ENCODE data around the gene IFITM5. TPM values are rescaled to one million over a fixed set of nuclear protein-coding genes. Genes with fewer than 3 reads are reported as not detected.

Gene IFITM5
- total and polyA plus RNA-seq, 9 of the 15 experiments (the other 6 are each of a cell fraction or from before 2014, with no cell fraction given), result 0.19 TPM; not detected in 8

GRCh38 chr11:340539-341512 lies 41.5 kb upstream of the IFITM5 start (continued):
- TF ChIP-seq KHSRP (IDR thresholded peaks at IDR 0.05), result peak; percentile 48; the same call in 1 of the 2 replicates
- TF ChIP-seq COPS2 (conservative IDR thresholded peaks at IDR 0.05), result no peak
- TF ChIP-seq YBX1 (IDR thresholded peaks at IDR 0.05), result no peak
- TF ChIP-seq TCFL5 (CRISPR knock-in tag; conservative IDR thresholded peaks at IDR 0.05), result no peak
- TF ChIP-seq, protein P1, sequence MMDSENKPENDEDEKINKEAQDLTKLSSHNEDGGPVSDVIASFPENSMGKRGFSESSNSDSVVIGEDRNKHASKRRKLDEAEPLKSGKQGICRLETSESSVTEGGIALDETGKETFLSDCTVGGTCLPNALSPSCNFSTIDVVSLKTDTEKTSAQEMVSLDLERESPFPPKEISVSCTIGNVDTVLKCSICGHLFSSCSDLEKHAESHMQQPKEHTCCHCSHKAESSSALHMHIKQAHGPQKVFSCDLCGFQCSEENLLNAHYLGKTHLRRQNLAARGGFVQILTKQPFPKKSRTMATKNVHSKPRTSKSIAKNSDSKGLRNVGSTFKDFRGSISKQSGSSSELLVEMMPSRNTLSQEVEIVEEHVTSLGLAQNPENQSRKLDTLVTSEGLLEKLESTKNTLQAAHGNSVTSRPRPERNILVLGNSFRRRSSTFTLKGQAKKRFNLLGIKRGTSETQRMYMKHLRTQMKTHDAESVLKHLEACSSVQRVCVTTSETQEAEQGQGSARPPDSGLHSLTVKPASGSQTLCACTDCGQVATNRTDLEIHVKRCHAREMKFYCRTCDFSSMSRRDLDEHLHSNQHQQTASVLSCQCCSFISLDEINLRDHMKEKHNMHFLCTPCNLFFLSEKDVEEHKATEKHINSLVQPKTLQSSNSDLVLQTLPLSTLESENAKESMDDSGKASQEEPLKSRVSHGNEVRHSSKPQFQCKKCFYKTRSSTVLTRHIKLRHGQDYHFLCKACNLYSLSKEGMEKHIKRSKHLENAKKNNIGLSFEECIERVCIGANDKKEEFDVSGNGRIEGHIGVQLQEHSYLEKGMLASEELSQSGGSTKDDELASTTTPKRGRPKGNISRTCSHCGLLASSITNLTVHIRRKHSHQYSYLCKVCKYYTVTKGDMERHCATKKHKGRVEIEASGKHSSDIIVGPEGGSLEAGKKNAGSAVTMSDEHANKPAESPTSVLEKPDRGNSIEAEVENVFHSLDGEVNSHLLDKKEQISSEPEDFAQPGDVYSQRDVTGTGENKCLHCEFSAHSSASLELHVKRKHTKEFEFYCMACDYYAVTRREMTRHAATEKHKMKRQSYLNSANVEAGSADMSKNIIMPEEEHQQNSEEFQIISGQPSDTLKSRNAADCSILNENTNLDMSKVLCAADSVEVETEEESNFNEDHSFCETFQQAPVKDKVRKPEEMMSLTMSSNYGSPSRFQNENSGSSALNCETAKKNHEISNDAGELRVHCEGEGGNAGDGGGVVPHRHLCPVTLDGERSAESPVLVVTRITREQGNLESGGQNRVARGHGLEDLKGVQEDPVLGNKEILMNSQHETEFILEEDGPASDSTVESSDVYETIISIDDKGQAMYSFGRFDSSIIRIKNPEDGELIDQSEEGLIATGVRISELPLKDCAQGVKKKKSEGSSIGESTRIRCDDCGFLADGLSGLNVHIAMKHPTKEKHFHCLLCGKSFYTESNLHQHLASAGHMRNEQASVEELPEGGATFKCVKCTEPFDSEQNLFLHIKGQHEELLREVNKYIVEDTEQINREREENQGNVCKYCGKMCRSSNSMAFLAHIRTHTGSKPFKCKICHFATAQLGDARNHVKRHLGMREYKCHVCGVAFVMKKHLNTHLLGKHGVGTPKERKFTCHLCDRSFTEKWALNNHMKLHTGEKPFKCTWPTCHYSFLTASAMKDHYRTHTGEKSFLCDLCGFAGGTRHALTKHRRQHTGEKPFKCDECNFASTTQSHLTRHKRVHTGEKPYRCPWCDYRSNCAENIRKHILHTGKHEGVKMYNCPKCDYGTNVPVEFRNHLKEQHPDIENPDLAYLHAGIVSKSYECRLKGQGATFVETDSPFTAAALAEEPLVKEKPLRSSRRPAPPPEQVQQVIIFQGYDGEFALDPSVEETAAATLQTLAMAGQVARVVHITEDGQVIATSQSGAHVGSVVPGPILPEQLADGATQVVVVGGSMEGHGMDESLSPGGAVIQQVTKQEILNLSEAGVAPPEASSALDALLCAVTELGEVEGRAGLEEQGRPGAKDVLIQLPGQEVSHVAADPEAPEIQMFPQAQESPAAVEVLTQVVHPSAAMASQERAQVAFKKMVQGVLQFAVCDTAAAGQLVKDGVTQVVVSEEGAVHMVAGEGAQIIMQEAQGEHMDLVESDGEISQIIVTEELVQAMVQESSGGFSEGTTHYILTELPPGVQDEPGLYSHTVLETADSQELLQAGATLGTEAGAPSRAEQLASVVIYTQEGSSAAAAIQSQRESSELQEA (IDR thresholded peaks at IDR 0.05; ENCODE audit: low read depth), result peak; percentile 47; the same call in 1 of the 2 replicates
- no peak for TF ChIP-seq ZNF644 (tag; IDR thresholded peaks at IDR 0.05; ENCODE audit: low read depth)
- TF ChIP-seq, protein P2, sequence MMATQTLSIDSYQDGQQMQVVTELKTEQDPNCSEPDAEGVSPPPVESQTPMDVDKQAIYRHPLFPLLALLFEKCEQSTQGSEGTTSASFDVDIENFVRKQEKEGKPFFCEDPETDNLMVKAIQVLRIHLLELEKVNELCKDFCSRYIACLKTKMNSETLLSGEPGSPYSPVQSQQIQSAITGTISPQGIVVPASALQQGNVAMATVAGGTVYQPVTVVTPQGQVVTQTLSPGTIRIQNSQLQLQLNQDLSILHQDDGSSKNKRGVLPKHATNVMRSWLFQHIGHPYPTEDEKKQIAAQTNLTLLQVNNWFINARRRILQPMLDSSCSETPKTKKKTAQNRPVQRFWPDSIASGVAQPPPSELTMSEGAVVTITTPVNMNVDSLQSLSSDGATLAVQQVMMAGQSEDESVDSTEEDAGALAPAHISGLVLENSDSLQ (IDR thresholded peaks at IDR 0.05), result no peak; the same call in 1 of the 2 replicates
- TF ChIP-seq NR1H2 (CRISPR knock-in tag; IDR thresholded peaks at IDR 0.05), result no peak
- TF ChIP-seq TAL1 (IDR thresholded peaks at IDR 0.05), result 0 out of 2 replicates have a peak, but pooled peaks have one; percentile 6
- no peak for TF ChIP-seq HNRNPUL1 (IDR thresholded peaks at IDR 0.05; ENCODE audit: low read length)
- TF ChIP-seq RHOXF2B (CRISPR knock-in tag; conservative IDR thresholded peaks at IDR 0.05), result no peak
- TF ChIP-seq, protein P3, sequence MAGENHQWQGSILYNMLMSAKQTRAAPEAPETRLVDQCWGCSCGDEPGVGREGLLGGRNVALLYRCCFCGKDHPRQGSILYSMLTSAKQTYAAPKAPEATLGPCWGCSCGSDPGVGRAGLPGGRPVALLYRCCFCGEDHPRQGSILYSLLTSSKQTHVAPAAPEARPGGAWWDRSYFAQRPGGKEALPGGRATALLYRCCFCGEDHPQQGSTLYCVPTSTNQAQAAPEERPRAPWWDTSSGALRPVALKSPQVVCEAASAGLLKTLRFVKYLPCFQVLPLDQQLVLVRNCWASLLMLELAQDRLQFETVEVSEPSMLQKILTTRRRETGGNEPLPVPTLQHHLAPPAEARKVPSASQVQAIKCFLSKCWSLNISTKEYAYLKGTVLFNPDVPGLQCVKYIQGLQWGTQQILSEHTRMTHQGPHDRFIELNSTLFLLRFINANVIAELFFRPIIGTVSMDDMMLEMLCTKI (IDR thresholded peaks at IDR 0.05; ENCODE audit: partially characterized antibody), result no peak
- TF ChIP-seq, protein P4, sequence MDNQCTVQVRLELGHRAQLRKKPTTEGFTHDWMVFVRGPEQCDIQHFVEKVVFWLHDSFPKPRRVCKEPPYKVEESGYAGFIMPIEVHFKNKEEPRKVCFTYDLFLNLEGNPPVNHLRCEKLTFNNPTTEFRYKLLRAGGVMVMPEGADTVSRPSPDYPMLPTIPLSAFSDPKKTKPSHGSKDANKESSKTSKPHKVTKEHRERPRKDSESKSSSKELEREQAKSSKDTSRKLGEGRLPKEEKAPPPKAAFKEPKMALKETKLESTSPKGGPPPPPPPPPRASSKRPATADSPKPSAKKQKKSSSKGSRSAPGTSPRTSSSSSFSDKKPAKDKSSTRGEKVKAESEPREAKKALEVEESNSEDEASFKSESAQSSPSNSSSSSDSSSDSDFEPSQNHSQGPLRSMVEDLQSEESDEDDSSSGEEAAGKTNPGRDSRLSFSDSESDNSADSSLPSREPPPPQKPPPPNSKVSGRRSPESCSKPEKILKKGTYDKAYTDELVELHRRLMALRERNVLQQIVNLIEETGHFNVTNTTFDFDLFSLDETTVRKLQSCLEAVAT (IDR thresholded peaks at IDR 0.05), result peak; percentile 76 to 84; a peak in 2 of 4 replicates
- no peak for TF ChIP-seq MAFG (tag; conservative IDR thresholded peaks at IDR 0.05)

Data from K562 (cell line).